22Rv1 (cell line): ENCODE data around the gene RCN2.

ENCODE experiments used
- H3K27ac ChIP-seq: fragments of 450-650 bp; 2 replicates; pipeline ENCODE4 v1.5.1; 2017
- ZFX ChIP-seq: fragments of 450-650 bp; IDR thresholded peaks from 2 replicates; pipeline ENCODE4 v1.6.1; 2017; ENCODE audit warnings: antibody characterized with exemption, borderline replicate concordance
- TF ChIP-seq, protein P1 (sequence below): fragments of 450-650 bp; IDR thresholded peaks from 2 replicates; pipeline ENCODE4 v1.5.1; 2017; ENCODE audit warnings: mild to moderate bottlenecking

RCN2 gene

DNA sequence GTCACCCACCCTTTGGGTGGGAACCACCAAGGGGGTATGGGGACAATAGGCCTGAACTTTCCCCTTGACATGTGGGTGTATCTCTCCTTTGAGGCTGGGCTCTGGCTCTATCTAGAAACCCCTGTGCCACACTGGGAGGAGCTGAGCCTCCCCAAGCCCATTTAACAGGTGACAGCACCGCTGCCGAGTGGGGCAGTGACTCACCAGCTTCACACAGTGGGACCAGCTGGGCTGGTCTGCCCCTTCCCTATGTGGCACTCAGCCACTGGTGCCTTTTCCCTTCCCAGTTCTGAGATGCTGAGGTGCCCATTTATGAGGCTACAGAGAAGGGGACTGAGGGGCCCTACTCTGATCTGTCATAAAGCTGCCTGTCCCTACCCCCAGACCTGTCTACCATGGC is 68.4 kb downstream of the RCN2 start:
- no peak overlapping the region for H3K27ac ChIP-seq
- TF ChIP-seq ZFX = no peak
- TF ChIP-seq, protein P1, sequence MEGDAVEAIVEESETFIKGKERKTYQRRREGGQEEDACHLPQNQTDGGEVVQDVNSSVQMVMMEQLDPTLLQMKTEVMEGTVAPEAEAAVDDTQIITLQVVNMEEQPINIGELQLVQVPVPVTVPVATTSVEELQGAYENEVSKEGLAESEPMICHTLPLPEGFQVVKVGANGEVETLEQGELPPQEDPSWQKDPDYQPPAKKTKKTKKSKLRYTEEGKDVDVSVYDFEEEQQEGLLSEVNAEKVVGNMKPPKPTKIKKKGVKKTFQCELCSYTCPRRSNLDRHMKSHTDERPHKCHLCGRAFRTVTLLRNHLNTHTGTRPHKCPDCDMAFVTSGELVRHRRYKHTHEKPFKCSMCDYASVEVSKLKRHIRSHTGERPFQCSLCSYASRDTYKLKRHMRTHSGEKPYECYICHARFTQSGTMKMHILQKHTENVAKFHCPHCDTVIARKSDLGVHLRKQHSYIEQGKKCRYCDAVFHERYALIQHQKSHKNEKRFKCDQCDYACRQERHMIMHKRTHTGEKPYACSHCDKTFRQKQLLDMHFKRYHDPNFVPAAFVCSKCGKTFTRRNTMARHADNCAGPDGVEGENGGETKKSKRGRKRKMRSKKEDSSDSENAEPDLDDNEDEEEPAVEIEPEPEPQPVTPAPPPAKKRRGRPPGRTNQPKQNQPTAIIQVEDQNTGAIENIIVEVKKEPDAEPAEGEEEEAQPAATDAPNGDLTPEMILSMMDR = no peak

DNA sequence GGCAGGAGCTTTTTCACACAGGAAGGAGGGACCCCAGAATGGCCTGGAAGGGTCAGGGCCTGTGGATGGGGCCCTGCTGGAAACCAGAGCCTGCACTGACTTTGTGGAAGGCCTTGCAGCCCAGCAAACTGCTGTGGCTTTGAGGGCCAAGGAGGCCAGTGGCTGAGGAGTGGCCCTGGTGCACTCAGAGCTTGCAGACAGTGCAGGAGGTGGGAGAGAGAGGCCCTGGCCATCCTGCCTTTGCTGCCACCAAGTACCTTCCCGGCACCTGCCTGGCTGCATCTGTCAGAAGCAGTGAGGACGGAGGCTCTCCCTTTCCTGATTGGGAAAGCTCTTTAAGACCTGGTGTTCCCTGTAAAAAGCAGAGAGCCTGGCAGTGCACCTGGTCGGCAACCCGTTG is 69.8 kb downstream of the RCN2 start:
- no peak for TF ChIP-seq ZFX
- TF ChIP-seq, protein P1 = no peak
- no peak overlapping the region for H3K27ac ChIP-seq

DNA sequence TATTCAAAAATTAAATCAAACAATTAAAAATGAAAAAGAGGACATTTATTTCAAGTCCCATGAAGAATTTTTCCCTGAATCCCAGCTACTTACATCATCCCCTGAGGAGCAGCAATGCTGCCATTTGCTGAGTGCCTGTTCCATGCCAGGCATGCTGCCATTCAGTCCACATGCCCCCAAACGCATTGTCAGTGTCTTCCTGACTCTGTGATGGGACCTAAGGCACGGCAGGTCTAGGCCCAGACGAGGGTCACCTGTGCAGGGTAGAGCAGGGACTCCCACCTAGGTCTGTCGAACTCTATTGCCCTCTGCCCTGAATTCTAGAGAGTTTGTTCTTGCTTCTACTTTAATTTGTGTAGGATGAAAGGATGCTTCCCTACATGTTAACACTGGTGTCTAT is 70.4 kb downstream of the RCN2 start:
- no peak overlapping the region for H3K27ac ChIP-seq
- TF ChIP-seq, protein P1 = no peak
- no peak for TF ChIP-seq ZFX

DNA sequence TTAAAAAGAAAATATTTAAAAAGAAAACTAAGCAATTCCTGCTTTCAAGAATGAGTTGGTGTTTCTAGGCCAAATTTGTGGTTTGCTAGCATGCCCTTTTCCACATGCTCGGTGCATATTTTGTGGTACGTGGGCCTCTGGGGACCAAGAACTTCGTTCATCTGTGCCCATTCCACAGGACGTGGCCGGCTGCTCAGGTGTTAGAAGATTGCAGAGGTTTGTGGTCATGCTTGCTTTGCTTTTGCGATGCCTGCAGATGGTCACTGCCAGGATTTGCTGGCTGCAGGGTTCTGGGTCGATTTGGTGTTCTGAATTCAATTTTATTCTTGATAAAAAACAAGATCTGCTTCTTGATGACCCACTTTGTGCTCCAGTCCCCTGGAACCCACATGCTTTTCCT is 70.9 kb downstream of the RCN2 start:
- TF ChIP-seq, protein P1 = no peak
- no peak for TF ChIP-seq ZFX
- H3K27ac ChIP-seq = no peak overlapping the region

DNA sequence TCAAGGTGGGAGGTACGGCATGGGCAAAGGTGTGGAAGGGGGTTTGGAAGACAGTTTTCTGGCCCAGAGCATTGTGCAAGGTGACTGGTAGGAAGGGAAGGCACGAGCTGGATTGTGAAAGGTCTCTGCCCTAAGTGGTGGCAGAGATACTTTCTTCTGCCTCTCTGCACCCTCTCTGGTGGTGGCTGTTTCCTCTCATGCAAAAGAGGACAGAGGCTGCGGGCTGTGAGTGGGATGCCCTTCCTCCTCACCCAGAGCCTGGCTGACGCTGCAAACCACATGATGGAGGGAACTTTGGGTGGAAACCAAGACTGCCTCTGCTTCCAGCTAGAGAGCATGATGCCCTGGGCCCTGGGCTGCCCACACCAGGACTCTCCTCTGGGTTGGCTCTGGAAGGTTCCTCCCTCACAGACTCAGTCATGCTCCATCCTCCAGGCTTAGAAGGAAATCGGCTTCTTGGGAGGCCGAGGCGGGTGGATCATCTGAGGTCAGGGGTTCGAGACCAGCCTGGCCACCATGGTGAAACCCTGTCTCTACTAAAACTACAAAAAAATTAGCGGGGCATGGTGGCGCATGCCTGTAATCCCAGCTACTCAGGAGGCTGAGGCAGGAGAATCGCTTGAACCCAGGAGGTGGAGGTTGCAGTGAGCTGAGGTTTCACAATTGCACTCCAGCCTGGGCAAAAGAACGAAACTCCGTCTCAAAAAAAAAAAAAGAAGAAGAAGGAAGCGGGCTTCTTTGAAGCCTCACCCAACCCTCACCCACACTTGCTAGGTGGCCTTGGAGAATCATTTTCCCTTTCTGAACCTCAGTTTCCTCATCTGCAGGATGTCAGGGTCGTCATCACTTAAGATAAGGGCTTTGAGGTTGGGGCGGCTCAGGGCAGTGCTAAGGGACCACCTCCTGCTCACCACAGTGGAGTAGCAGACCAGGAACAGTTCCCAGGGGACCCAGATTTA is 71.7 kb downstream of the RCN2 start:
- TF ChIP-seq, protein P1 = no peak
- no peak for TF ChIP-seq ZFX
- H3K27ac ChIP-seq = no peak overlapping the region
